Measurements from ENCODE around the gene ARHGAP26. TPM values are rescaled to one million over a fixed set of nuclear protein-coding genes. Genes with fewer than 3 reads are reported as not detected.

The ARHGAP26 gene
- total RNA-seq, 5 donors from 2014 or later (not counting 1 experiment from before 2014, with no cell fraction given), result 22.8 to 49.3 (median 28.3) TPM

DNA sequence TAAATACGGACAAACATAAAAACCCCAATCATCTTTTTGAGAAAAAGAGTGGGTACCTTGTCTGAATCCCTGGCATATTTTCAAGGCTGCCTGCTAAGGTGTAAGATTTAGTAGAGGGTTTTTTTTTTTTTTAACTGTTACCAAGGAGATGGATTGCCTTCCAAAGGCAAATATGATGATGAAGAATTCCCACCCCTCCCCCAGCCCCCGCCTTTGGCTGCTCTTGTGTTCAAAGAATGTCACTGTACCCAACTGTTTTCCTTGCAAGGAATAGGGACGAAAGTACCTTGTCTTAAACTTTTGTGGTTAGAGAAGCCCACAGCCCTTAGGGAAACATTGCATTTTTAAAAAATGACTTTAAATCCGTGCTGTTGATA lies 31.3 kb downstream of the ARHGAP26 start:
- peaks cover 58 to 62% (median 61%) of the 10 kb centered on the region in 3 donors for H3K4me1 Mint-ChIP-seq
- ATAC-seq (replicated peaks in 1 of 4), result no peak
- POLR2A ChIA-PET, result interaction anchor here in 1 of 2 donors (0.8 to 1.8 kb wide), 2 partner anchors 29 to 31 kb away, joined by 3 to 8 read pairs; no protein-coding TSS in a partner anchor
- H3K27me3 Mint-ChIP-seq, result no peaks in the 10 kb centered on the region
- H3K27ac Mint-ChIP-seq, result peak overlapping the region; percentile 89 to 97
- H3K4me3 Mint-ChIP-seq, result peak overlapping the region; percentile 66 to 84 (median 68)
- Histone ChIP-seq H3K36me3 (ENCODE audit: control insufficient read depth in 2 of 2, extremely low read depth in 1 of 2, insufficient read depth in 1 of 2, low read length in 1 of 2) (no peaks in the 10 kb centered on the region), H3K4me3 (ENCODE audit: control insufficient read depth in 1 of 2, extremely low read depth in 1 of 2, low read length in 1 of 2) (no peak overlapping the region), H3K27ac (ENCODE audit: low read length) (peak overlapping the region; percentile 71), H3K27me3 (replicated peaks in 1 of 2; ENCODE audit: control insufficient read depth in 2 of 2, extremely low read depth in 1 of 2, insufficient read depth in 2 of 2, low read length in 1 of 2) (no peaks in the 10 kb centered on the region), H3K9me3 (no peaks in the 10 kb centered on the region), H3K4me1 (ENCODE audit: control insufficient read depth in 1 of 2, extremely low read depth in 1 of 2, insufficient read depth in 2 of 2, low read length in 2 of 2) (peaks cover 49 to 50% of the 10 kb centered on the region in 2 experiments)
- DNase-seq, result no peak
- H3K9me3 Mint-ChIP-seq, result no peaks in the 10 kb centered on the region
- H3K36me3 Mint-ChIP-seq, result no peaks in the 10 kb centered on the region
- WGBS (ENCODE audit: insufficient coverage), result 70% methylated on average over 2 of the region's 4 CpGs
- CTCF ChIA-PET, result interaction anchor here (0.5 to 2.3 kb wide), 9 partner anchors 15 to 601 kb away, joined by 3 to 11 read pairs (median 3); partner anchors contain the start of gene ARHGAP26 (in 1 of the 2)

DNA sequence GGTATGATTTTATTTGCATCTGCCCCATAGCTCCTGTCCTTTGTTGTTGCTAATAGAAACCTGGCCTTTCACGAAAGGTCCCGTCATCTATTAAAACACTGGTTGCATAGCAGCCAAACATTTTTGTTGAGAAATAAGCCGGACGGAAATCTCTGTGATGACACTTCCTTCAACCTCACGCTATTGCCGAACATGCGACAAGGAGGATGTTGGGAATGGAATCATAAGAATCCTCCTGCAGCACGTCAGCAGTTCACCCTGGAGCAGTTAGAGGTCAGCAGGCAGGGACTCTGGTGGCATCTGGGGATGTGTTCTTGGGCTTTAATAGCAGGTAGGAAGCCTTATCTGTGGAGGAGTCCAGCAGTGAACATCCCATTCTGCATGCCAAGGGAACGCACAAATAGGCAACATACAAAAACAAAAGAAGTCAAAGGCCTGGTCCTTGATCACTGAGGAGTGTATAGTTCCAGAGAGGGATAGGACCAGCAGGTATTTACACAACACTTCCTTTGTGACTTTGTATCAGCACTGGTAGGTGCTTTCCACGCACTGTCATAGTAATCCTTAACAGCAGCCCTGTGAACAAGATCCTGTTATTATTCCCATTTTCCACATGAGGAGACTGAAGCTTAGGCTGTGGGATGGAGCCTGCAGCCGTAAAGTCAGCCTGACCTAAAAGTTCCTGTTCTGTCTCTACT lies 33.4 kb downstream of the ARHGAP26 start:
- no peaks in the 10 kb centered on the region for H3K27me3 ChIP-seq (replicated peaks in 1 of 2; ENCODE audit: control insufficient read depth in 2 of 2, extremely low read depth in 1 of 2, insufficient read depth in 2 of 2, low read length in 1 of 2)
- Mint-ChIP-seq H3K4me3 (no peak overlapping the region), H3K27me3 (no peaks in the 10 kb centered on the region), H3K4me1 (peaks cover 37 to 46% (median 46%) of the 10 kb centered on the region in 3 donors), H3K36me3 (no peaks in the 10 kb centered on the region), H3K9me3 (no peaks in the 10 kb centered on the region), H3K27ac (no peak overlapping the region)
- 100% methylated on average over 8 of the region's 11 CpGs for WGBS (ENCODE audit: insufficient coverage)
- H3K36me3 ChIP-seq (ENCODE audit: control insufficient read depth in 2 of 2, extremely low read depth in 1 of 2, insufficient read depth in 1 of 2, low read length in 1 of 2), result no peaks in the 10 kb centered on the region
- peak in 1 of 35 experiments; percentile 15 for DNase-seq
- peaks cover 32 to 36% of the 10 kb centered on the region in 2 experiments for H3K4me1 ChIP-seq (ENCODE audit: control insufficient read depth in 1 of 2, extremely low read depth in 1 of 2, insufficient read depth in 2 of 2, low read length in 2 of 2)
- ChIA-PET CTCF (no interaction called here), POLR2A (no interaction called here)
- no peak for ATAC-seq (replicated peaks in 1 of 4)
- no peaks in the 10 kb centered on the region for H3K9me3 ChIP-seq
- no peak overlapping the region for H3K4me3 ChIP-seq (ENCODE audit: control insufficient read depth in 1 of 2, extremely low read depth in 1 of 2, low read length in 1 of 2)
- no peak overlapping the region for H3K27ac ChIP-seq (ENCODE audit: low read length)

DNA sequence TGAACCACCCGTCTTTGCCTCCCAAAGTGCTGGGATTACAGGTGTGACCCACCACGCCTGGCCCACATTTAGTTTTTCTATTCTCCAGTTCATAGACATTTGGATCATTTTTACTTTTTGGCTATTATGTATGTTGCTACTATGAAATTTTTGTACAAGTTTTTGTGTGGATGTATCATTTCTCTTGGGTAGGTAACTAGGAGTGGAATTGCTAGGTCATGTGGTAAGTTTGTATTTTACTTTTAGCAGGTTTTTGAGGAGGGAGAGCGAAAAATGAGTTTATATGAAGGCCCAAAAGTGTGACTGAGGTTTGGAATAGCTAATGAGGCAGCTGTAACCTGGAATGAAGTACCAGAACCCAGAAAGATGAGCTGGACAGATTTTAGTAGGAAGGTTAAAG lies 35.2 kb downstream of the ARHGAP26 start:
- Histone ChIP-seq H3K4me3 (ENCODE audit: control insufficient read depth in 1 of 2, extremely low read depth in 1 of 2, low read length in 1 of 2) (no peak overlapping the region), H3K27ac (ENCODE audit: low read length) (no peak overlapping the region), H3K4me1 (ENCODE audit: control insufficient read depth in 1 of 2, extremely low read depth in 1 of 2, insufficient read depth in 2 of 2, low read length in 2 of 2) (peaks cover 18 to 19% of the 10 kb centered on the region in 2 experiments), H3K36me3 (ENCODE audit: control insufficient read depth in 2 of 2, extremely low read depth in 1 of 2, insufficient read depth in 1 of 2, low read length in 1 of 2) (no peaks in the 10 kb centered on the region), H3K27me3 (replicated peaks in 1 of 2; ENCODE audit: control insufficient read depth in 2 of 2, extremely low read depth in 1 of 2, insufficient read depth in 2 of 2, low read length in 1 of 2) (no peaks in the 10 kb centered on the region), H3K9me3 (no peaks in the 10 kb centered on the region)
- H3K9me3 Mint-ChIP-seq, result no peaks in the 10 kb centered on the region
- H3K36me3 Mint-ChIP-seq, result no peaks in the 10 kb centered on the region
- no peak overlapping the region for H3K27ac Mint-ChIP-seq
- H3K4me3 Mint-ChIP-seq, result no peak overlapping the region
- ATAC-seq (replicated peaks in 1 of 4) (no peak), DNase-seq (no peak)
- ChIA-PET CTCF (interaction anchor here in 1 of 2 donors (0.7 kb wide), 1 partner anchor 48 kb away, joined by 4 read pairs; no protein-coding TSS in a partner anchor), POLR2A (interaction anchor here in 1 of 2 donors (0.6 kb wide), 1 partner anchor 301 kb away, joined by 4 read pairs; no protein-coding TSS in a partner anchor)
- peaks cover 35 to 43% (median 42%) of the 10 kb centered on the region in 3 donors for H3K4me1 Mint-ChIP-seq
- no peaks in the 10 kb centered on the region for H3K27me3 Mint-ChIP-seq
- 100% methylated on average over 2 of the region's 3 CpGs for WGBS (ENCODE audit: insufficient coverage)

DNA sequence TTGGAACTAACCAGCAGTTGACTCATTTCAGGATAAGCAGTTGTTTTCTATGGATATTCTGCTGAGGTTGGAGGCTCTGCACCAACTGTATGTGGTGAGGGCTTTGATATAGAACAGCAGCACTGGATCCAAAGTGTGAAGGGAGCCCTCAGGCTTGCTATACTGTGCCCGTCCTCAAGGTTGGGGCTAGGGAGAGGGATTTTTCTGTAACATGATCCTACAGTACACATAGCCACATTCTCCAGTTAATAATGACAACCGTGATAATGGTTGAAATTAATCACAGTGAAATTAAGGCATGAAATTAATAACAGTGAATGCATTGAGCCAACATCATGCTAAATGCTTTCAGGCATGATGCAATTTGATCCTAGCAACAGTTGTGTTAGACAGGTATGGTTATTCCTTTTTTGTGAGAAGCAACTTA lies 36.7 kb downstream of the ARHGAP26 start:
- peaks cover 5 to 6% of the 10 kb centered on the region in 2 experiments for H3K4me1 ChIP-seq (ENCODE audit: control insufficient read depth in 1 of 2, extremely low read depth in 1 of 2, insufficient read depth in 2 of 2, low read length in 2 of 2)

DNA sequence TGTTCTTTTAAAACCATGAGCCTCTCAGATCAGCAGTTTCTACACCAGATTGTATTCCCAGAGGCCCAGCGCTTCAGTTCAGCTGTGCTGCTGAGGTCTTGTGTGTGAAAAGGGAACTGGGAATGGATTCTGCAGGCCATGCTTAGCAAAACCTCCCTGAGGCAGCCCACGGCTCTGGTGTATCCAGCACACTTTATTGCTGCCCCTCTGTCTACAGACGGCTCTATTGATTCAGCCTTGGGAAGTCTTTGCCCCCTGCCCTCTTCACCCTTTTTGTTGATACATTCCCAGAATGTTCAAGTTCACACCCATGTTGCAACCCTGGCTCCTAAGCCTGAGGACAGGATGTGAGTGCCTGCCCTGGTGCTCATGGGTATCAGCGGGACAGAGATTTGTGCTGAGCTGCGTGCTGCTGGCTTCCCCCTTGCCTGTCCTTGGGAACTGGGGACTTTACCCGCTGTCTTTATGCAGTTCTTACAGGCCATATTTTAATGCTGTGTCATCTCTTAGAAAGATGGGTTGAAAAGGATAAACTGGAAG lies 37.3 kb downstream of the ARHGAP26 start:
- ChIA-PET POLR2A (no interaction called here), CTCF (interaction anchor here in 1 of 2 donors (0.6 kb wide), 1 partner anchor 112 kb away, joined by 3 read pairs; no protein-coding TSS in a partner anchor)
- no peaks in the 10 kb centered on the region for H3K27me3 Mint-ChIP-seq
- Histone ChIP-seq H3K27me3 (replicated peaks in 1 of 2; ENCODE audit: control insufficient read depth in 2 of 2, extremely low read depth in 1 of 2, insufficient read depth in 2 of 2, low read length in 1 of 2) (no peaks in the 10 kb centered on the region), H3K9me3 (no peaks in the 10 kb centered on the region), H3K4me1 (ENCODE audit: control insufficient read depth in 1 of 2, extremely low read depth in 1 of 2, insufficient read depth in 2 of 2, low read length in 2 of 2) (peaks cover 0 to 5% of the 10 kb centered on the region in 2 experiments), H3K4me3 (ENCODE audit: control insufficient read depth in 1 of 2, extremely low read depth in 1 of 2, low read length in 1 of 2) (no peak overlapping the region), H3K36me3 (ENCODE audit: control insufficient read depth in 2 of 2, extremely low read depth in 1 of 2, insufficient read depth in 1 of 2, low read length in 1 of 2) (no peaks in the 10 kb centered on the region), H3K27ac (ENCODE audit: low read length) (no peak overlapping the region)
- DNase-seq (no peak), ATAC-seq (replicated peaks in 1 of 4) (no peak)
- WGBS (ENCODE audit: insufficient coverage), result 100% methylated on average over 2 of the region's 6 CpGs
- peaks cover 29 to 32% (median 30%) of the 10 kb centered on the region in 3 donors for H3K4me1 Mint-ChIP-seq
- peaks cover 4% of the 10 kb centered on the region for H3K36me3 Mint-ChIP-seq
- no peak overlapping the region for H3K27ac Mint-ChIP-seq
- no peak overlapping the region for H3K4me3 Mint-ChIP-seq
- H3K9me3 Mint-ChIP-seq, result no peaks in the 10 kb centered on the region

More for the DNA sequence above, 36.7 kb downstream of the ARHGAP26 start:
- ATAC-seq (replicated peaks in 1 of 4) (no peak), DNase-seq (no peak)
- Mint-ChIP-seq H3K27ac (no peak overlapping the region), H3K9me3 (no peaks in the 10 kb centered on the region), H3K27me3 (no peaks in the 10 kb centered on the region), H3K4me3 (no peak overlapping the region), H3K36me3 (peaks cover 2% of the 10 kb centered on the region), H3K4me1 (peaks cover 30 to 36% (median 32%) of the 10 kb centered on the region in 3 donors)
- Histone ChIP-seq H3K27me3 (replicated peaks in 1 of 2; ENCODE audit: control insufficient read depth in 2 of 2, extremely low read depth in 1 of 2, insufficient read depth in 2 of 2, low read length in 1 of 2) (no peaks in the 10 kb centered on the region), H3K4me3 (ENCODE audit: control insufficient read depth in 1 of 2, extremely low read depth in 1 of 2, low read length in 1 of 2) (no peak overlapping the region), H3K9me3 (no peaks in the 10 kb centered on the region), H3K36me3 (ENCODE audit: control insufficient read depth in 2 of 2, extremely low read depth in 1 of 2, insufficient read depth in 1 of 2, low read length in 1 of 2) (no peaks in the 10 kb centered on the region), H3K27ac (ENCODE audit: low read length) (no peak overlapping the region)
- no CpG with 5 or more reads among the region's 2 CpGs for WGBS (ENCODE audit: insufficient coverage)
- ChIA-PET POLR2A (no interaction called here), CTCF (interaction anchor here in 1 of 2 donors (0.6 kb wide), 1 partner anchor 111 kb away, joined by 3 read pairs; no protein-coding TSS in a partner anchor)

DNA sequence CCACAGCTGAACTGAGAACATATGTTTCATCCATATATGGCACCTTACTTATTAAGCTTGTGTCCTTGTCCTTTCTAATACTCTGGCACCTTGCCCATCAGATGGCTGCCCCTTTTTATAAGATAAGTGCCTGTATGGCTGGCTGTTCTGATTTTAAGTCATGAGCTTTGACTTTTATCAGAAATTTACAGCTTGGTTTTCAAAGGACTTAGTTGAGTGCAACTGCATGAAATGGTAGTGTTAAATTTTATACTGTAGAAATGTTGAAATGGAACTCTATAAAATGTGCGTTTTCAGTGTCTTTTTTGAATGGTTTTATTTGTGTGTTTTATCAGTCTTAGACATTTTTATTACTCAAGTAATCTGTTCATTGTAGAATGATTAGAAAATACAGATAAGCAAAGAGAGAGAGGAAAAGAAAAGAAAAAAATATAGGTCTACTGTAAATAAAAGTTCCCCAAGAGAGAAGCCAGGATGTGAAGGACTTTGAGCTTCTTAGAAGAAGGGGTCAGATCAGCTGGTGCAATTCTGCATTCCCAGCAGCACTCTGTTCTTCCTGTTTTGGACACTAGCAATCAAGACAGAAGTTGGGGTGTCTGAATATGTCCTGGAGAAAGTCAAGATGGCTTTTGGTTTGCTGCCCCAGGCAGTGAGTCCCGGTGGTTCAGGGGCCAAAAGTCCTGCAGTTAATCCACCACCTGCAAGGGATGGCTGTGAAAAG lies 38.9 kb downstream of the ARHGAP26 start:
- Mint-ChIP-seq H3K36me3 (peaks cover 13% of the 10 kb centered on the region), H3K4me1 (peaks cover 32 to 37% (median 36%) of the 10 kb centered on the region in 3 donors), H3K27ac (no peak overlapping the region), H3K4me3 (no peak overlapping the region), H3K27me3 (no peaks in the 10 kb centered on the region), H3K9me3 (no peaks in the 10 kb centered on the region)
- H3K36me3 ChIP-seq (ENCODE audit: control insufficient read depth in 2 of 2, extremely low read depth in 1 of 2, insufficient read depth in 1 of 2, low read length in 1 of 2), result no peaks in the 10 kb centered on the region
- ATAC-seq (replicated peaks in 1 of 4), result no peak
- ChIA-PET POLR2A (no interaction called here), CTCF (interaction anchor here in 1 of 2 donors (0.7 kb wide), 1 partner anchor 61 kb away, joined by 3 read pairs; no protein-coding TSS in a partner anchor)
- peaks cover 0 to 5% of the 10 kb centered on the region in 2 experiments for H3K4me1 ChIP-seq (ENCODE audit: control insufficient read depth in 1 of 2, extremely low read depth in 1 of 2, insufficient read depth in 2 of 2, low read length in 2 of 2)
- H3K27ac ChIP-seq (ENCODE audit: low read length), result no peak overlapping the region
- WGBS (ENCODE audit: insufficient coverage), result no CpG with 5 or more reads among the region's 2 CpGs
- H3K9me3 ChIP-seq, result no peaks in the 10 kb centered on the region
- no peaks in the 10 kb centered on the region for H3K27me3 ChIP-seq (replicated peaks in 1 of 2; ENCODE audit: control insufficient read depth in 2 of 2, extremely low read depth in 1 of 2, insufficient read depth in 2 of 2, low read length in 1 of 2)
- no peak for DNase-seq
- H3K4me3 ChIP-seq (ENCODE audit: control insufficient read depth in 1 of 2, extremely low read depth in 1 of 2, low read length in 1 of 2), result no peak overlapping the region
